Right kidney (tissue), 1 donor: ENCODE results near the gene UMPS.
"Not testable (repeated sequence)": the region's sequence is repeated elsewhere in the genome, so short reads cannot be mapped to it uniquely, and the experiment has no call there.

Experiments used
- DNase-seq: peaks from one replicate; pipeline ENCODE4 v3.0.0-alpha.2; 2016

UMPS gene

GRCh38 chr3:124779751-124780191 is 49.5 kb downstream of the UMPS start:
- no peak for DNase-seq

- no peak for DNase-seq
Observed at GRCh38 chr3:124780356-124780755, 50.1 kb downstream of the UMPS start.

GRCh38 chr3:124780761-124781475 is 50.7 kb downstream of the UMPS start:
- DNase-seq, result peak; percentile 58

GRCh38 chr3:124781476-124782376 is 51.5 kb downstream of the UMPS start:
- no peak for DNase-seq

- not testable (repeated sequence) for DNase-seq
Observed at GRCh38 chr3:124782377-124782712, 52.1 kb downstream of the UMPS start.

- DNase-seq, result no peak
Observed at GRCh38 chr3:124783696-124784095, 53.4 kb downstream of the UMPS start.

GRCh38 chr3:124784686-124785382 is 54.6 kb downstream of the UMPS start:
- DNase-seq, result no peak

GRCh38 chr3:124785973-124786372 is 55.7 kb downstream of the UMPS start:
- DNase-seq, result no peak

GRCh38 chr3:124786511-124787241 is 56.4 kb downstream of the UMPS start:
- DNase-seq, result no peak

GRCh38 chr3:124787476-124788195 is 57.4 kb downstream of the UMPS start:
- no peak for DNase-seq

- no peak for DNase-seq
Observed at GRCh38 chr3:124788254-124788745, 58.0 kb downstream of the UMPS start.

- not testable (repeated sequence) for DNase-seq
Observed at GRCh38 chr3:124789103-124789502, 58.9 kb downstream of the UMPS start.

- DNase-seq, result no peak
Observed at GRCh38 chr3:124791142-124791541, 60.9 kb downstream of the UMPS start.

GRCh38 chr3:124791639-124792151 is 61.4 kb downstream of the UMPS start:
- DNase-seq, result no peak

GRCh38 chr3:124792341-124793040 is 62.2 kb downstream of the UMPS start:
- DNase-seq, result no peak

- DNase-seq, result no peak
Observed at GRCh38 chr3:124793054-124793739, 62.9 kb downstream of the UMPS start.

GRCh38 chr3:124796477-124796876 is 66.2 kb downstream of the UMPS start:
- DNase-seq, result no peak

- DNase-seq, result no peak
Observed at GRCh38 chr3:124797426-124797945, 67.2 kb downstream of the UMPS start.
